GM12878 (cell line): ENCODE measurements around the gene BCAS4. TPM values are rescaled to one million over a fixed set of nuclear protein-coding genes. Genes with fewer than 3 reads are reported as not detected.
A peak's percentile ranks its signal among the peaks of the same experiment; 100 is the strongest.

Source experiments
- CBFB ChIP-seq: IDR thresholded peaks from 2 replicates; pipeline ENCODE4 v1.6.1; 2016; ENCODE audit warnings: antibody characterized with exemption, low read depth
- CEBPB ChIP-seq, 2 experiments: fragments of 150-350 bp in 1 of 2; IDR thresholded peaks; 2 replicates each; pipeline ENCODE4 v1.6.1; 2012 to 2014; ENCODE audit warnings: low read depth in 2 of 2, low read length in 2 of 2, borderline replicate concordance in 1 of 2, inconsistent platforms in 1 of 2
- EED ChIP-seq: sonication (generic); IDR thresholded peaks from 2 replicates; pipeline ENCODE4 v1.6.1; 2016; ENCODE audit warnings: antibody characterized with exemption, low read depth
- EP300 ChIP-seq, 2 experiments: fragments of 150-350 bp in 1 of 2; IDR thresholded peaks; 2 replicates each; pipeline ENCODE4 v1.6.1; 2011 to 2012; ENCODE audit warnings: low read depth in 2 of 2, low read length in 2 of 2, borderline replicate concordance in 1 of 2, improper control_type of control experiment in 1 of 2, inconsistent platforms in 1 of 2; ENCODE audit not compliant: control insufficient read depth in 1 of 2
- EZH2 ChIP-seq: IDR thresholded peaks from 2 replicates; pipeline ENCODE4 v1.6.1; 2012; ENCODE audit warnings: low read depth, mild to moderate bottlenecking, control low read depth, inconsistent platforms, low read length, borderline replicate concordance; ENCODE audit not compliant: control insufficient read depth
- FOXM1 ChIP-seq: IDR thresholded peaks from 2 replicates; pipeline ENCODE4 v1.6.1; 2012; ENCODE audit warnings: low read depth, mild to moderate bottlenecking, inconsistent platforms, low read length, moderate library complexity
- GATAD2B ChIP-seq: fragments of 450-650 bp; conservative IDR thresholded peaks from 2 replicates; pipeline ENCODE4 v1.6.1; 2017; ENCODE audit warnings: low read depth, mild to moderate bottlenecking, moderate library complexity
- IKZF1 ChIP-seq: fragments of 450-650 bp; conservative IDR thresholded peaks from 2 replicates; pipeline ENCODE4 v1.6.1; 2017; ENCODE audit warnings: antibody characterized with exemption, mild to moderate bottlenecking
- KDM1A ChIP-seq: fragments of 200-600 bp; sonication (generic); IDR thresholded peaks from 2 replicates; pipeline ENCODE4 v1.6.1; 2016; ENCODE audit warnings: borderline replicate concordance
- LARP7 ChIP-seq: fragments of 450-650 bp; IDR thresholded peaks from 2 replicates; pipeline ENCODE4 v1.6.1; 2017; ENCODE audit warnings: mild to moderate bottlenecking
- MEF2B ChIP-seq: fragments of 450-650 bp; IDR thresholded peaks from 2 replicates; pipeline ENCODE4 v1.6.1; 2018; ENCODE audit warnings: mild to moderate bottlenecking, moderate library complexity; ENCODE audit not compliant: partially characterized antibody, poor library complexity, severe bottlenecking
- NFYA ChIP-seq: IDR thresholded peaks from 2 replicates; pipeline ENCODE4 v1.6.1; 2011; ENCODE audit warnings: low read depth, mild to moderate bottlenecking, low read length, improper control_type of control experiment, borderline replicate concordance
- NR2F1 ChIP-seq: fragments of 450-650 bp; conservative IDR thresholded peaks from 2 replicates; pipeline ENCODE4 v1.6.1; 2017; ENCODE audit warnings: mild to moderate bottlenecking
- RAD21 ChIP-seq: IDR thresholded peaks from 2 replicates; pipeline ENCODE4 v1.6.1; 2011; ENCODE audit warnings: mild to moderate bottlenecking, low read depth, low read length, moderate library complexity; ENCODE audit not compliant: insufficient read depth
- SIX5 ChIP-seq: IDR thresholded peaks from 2 replicates; pipeline ENCODE4 v1.6.1; 2011; ENCODE audit warnings: mild to moderate bottlenecking, low read depth, low read length, moderate library complexity; ENCODE audit not compliant: severe bottlenecking
- SMAD5 ChIP-seq: IDR thresholded peaks from 2 replicates; pipeline ENCODE4 v1.6.1; 2016; ENCODE audit warnings: antibody characterized with exemption, low read depth
- SRF ChIP-seq, 2 experiments: IDR thresholded peaks; 2 replicates each; pipeline ENCODE4 v1.6.1; 2011; ENCODE audit warnings: low read depth in 2 of 2, low read length in 2 of 2, mild to moderate bottlenecking in 1 of 2, moderate library complexity in 1 of 2
- STAT3 ChIP-seq: IDR thresholded peaks from 2 replicates; pipeline ENCODE4 v1.6.1; 2011; ENCODE audit warnings: low read depth, low read length, improper control_type of control experiment
- ZBED1 ChIP-seq: IDR thresholded peaks from 2 replicates; pipeline ENCODE4 v1.6.1; 2016; ENCODE audit warnings: borderline replicate concordance
- ZNF24 ChIP-seq: fragments of 450-650 bp; IDR thresholded peaks from 2 replicates; pipeline ENCODE4 v1.6.1; 2017; ENCODE audit warnings: antibody characterized with exemption, mild to moderate bottlenecking
- ZNF622 ChIP-seq: fragments of 450-650 bp; IDR thresholded peaks from 2 replicates; pipeline ENCODE4 v1.6.1; 2017; ENCODE audit warnings: mild to moderate bottlenecking, inconsistent platforms
- ZZZ3 ChIP-seq: IDR thresholded peaks from 2 replicates; pipeline ENCODE4 v1.6.1; 2011; ENCODE audit warnings: low read depth; ENCODE audit not compliant: control insufficient read depth, insufficient read length
- polyA plus RNA-seq, 11 experiments: library from polyadenylated mRNA; depleted of rRNA in 4 of 11; unstranded in 6 of 11; stranded (reverse) in 5 of 11; fragments of >200 nt; fragmentation: Nextera tagmentation in 4 of 11; fragmentation: Illumina TruSeq in 1 of 11; extraction: Ambion mirVana in 4 of 11; extraction: Trizol in 1 of 11; gene quantifications; 1 replicate in 1 of 11; 2 replicates in 10 of 11; pipeline versions ENCODE4 v1.2.1 to v1.2.3, GENCODE V29; 2011 to 2016; ENCODE audit warnings: inconsistent platforms in 2 of 11, missing spikeins in 2 of 11, low read depth in 1 of 11
- total RNA-seq, 4 experiments: library from RNA; depleted of rRNA in 3 of 4; stranded (reverse); fragments of >200 nt in 3 of 4; fragmentation: Illumina TruSeq in 1 of 4; extraction: Trizol in 1 of 4; gene quantifications; 2 replicates each; pipeline versions ENCODE4 v1.2.1 to v1.2.3, GENCODE V29; 2013 to 2021
- TF ChIP-seq, protein P1 (sequence below): fragments of 450-650 bp; IDR thresholded peaks from 2 replicates; pipeline ENCODE4 v1.6.1; 2017; ENCODE audit warnings: mild to moderate bottlenecking, low read depth, inconsistent platforms; ENCODE audit not compliant: poor library complexity, severe bottlenecking
- TF ChIP-seq, protein P2 (sequence below): fragments of 150-350 bp; IDR thresholded peaks from 2 replicates; pipeline ENCODE4 v1.6.1; 2014; ENCODE audit warnings: mild to moderate bottlenecking, low read depth, low read length
- TF ChIP-seq, protein P3 (sequence below): IDR thresholded peaks from 2 replicates; pipeline ENCODE4 v1.6.1; 2012; ENCODE audit warnings: low read depth, low read length, improper control_type of control experiment

The BCAS4 gene
- total and polyA plus RNA-seq, 10 of the 15 experiments (the other 5 are each of a cell fraction or from before 2014, with no cell fraction given): 14.8 to 214 (median 65.3) TPM

DNA sequence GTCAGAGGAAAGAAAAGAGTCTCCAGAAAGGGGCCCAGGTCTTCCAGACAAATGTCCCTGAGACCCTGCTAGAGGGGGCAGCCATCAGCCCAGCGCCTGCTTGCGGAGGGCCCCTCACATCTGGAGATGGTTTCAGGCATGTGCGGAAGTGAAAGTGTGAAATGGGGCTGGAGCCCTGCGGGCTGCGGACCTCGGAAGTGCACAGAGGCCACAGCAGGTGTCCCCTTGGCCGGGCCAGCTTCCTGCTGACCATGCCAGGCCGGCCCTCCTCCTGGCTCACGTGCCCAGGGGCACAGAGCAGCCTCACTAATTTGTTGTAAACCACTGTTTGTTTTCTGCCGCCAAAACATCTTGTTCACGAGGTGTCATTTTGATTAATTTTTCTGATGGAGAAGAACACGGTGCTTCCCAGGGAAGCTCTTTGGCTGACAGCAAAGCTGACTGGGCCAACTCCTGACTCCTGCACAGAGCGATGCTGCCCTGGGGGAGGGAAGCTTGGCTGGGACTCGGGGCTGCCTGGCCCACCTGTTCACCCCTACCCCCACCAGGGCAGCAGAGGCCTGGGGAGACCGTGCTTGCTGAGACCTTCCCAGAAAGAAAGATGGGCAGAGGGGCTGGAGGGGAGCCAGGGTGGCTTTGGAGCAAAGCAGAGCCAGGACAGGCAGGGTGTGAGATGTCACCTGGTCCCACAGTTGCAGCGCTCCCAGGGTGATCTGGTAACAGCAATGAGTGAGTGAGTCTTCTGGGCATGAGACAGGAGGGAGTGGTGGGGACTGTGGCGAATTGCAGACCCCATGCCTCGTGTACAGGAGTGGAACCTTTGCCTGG, 54.2 kb downstream of the BCAS4 start (continued):
- TF ChIP-seq CEBPB (IDR thresholded peaks at IDR 0.05; ENCODE audit: borderline replicate concordance in 1 of 2, low read depth in 2 of 2, low read length in 2 of 2) (no peak), SRF (IDR thresholded peaks at IDR 0.05; ENCODE audit: low read depth in 2 of 2, low read length in 2 of 2) (peak; percentile 63 to 80; a peak in 2 of 4 replicates), RAD21 (no peak), EED (peak; percentile 87), STAT3 (no peak), IKZF1 (peak; percentile 76), EZH2 (no peak), ZZZ3 (no peak), NR2F1 (peak; percentile 68), SIX5 (no peak), MEF2B (no peak), EP300 (IDR thresholded peaks at IDR 0.05; ENCODE audit: borderline replicate concordance in 1 of 2, control insufficient read depth in 1 of 2, low read depth in 2 of 2, low read length in 2 of 2) (0 out of 4 replicates have a peak, but pooled peaks have one; percentile 9 to 18), KDM1A (no peak), GATAD2B (peak; percentile 66), FOXM1 (no peak), ZNF24 (no peak), LARP7 (no peak), ZNF622 (no peak), CBFB (peak; percentile 80; the same call in 1 of the 2 replicates), ZBED1 (no peak), SMAD5 (no peak), NFYA (no peak)
- TF ChIP-seq, protein P1, sequence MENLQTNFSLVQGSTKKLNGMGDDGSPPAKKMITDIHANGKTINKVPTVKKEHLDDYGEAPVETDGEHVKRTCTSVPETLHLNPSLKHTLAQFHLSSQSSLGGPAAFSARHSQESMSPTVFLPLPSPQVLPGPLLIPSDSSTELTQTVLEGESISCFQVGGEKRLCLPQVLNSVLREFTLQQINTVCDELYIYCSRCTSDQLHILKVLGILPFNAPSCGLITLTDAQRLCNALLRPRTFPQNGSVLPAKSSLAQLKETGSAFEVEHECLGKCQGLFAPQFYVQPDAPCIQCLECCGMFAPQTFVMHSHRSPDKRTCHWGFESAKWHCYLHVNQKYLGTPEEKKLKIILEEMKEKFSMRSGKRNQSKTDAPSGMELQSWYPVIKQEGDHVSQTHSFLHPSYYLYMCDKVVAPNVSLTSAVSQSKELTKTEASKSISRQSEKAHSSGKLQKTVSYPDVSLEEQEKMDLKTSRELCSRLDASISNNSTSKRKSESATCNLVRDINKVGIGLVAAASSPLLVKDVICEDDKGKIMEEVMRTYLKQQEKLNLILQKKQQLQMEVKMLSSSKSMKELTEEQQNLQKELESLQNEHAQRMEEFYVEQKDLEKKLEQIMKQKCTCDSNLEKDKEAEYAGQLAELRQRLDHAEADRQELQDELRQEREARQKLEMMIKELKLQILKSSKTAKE: no peak
- TF ChIP-seq, protein P2, sequence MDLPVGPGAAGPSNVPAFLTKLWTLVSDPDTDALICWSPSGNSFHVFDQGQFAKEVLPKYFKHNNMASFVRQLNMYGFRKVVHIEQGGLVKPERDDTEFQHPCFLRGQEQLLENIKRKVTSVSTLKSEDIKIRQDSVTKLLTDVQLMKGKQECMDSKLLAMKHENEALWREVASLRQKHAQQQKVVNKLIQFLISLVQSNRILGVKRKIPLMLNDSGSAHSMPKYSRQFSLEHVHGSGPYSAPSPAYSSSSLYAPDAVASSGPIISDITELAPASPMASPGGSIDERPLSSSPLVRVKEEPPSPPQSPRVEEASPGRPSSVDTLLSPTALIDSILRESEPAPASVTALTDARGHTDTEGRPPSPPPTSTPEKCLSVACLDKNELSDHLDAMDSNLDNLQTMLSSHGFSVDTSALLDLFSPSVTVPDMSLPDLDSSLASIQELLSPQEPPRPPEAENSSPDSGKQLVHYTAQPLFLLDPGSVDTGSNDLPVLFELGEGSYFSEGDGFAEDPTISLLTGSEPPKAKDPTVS: no peak
- TF ChIP-seq, protein P3, sequence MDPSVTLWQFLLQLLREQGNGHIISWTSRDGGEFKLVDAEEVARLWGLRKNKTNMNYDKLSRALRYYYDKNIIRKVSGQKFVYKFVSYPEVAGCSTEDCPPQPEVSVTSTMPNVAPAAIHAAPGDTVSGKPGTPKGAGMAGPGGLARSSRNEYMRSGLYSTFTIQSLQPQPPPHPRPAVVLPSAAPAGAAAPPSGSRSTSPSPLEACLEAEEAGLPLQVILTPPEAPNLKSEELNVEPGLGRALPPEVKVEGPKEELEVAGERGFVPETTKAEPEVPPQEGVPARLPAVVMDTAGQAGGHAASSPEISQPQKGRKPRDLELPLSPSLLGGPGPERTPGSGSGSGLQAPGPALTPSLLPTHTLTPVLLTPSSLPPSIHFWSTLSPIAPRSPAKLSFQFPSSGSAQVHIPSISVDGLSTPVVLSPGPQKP: no peak
